K562 (cell line): Measurements from ENCODE around the gene BIN1. TPM values are rescaled to one million over a fixed set of nuclear protein-coding genes. Genes with fewer than 3 reads are reported as not detected.
A peak's percentile ranks its signal among the peaks of the same experiment; 100 is the strongest.

ENCODE experiments used
- ATAC-seq: fragments of 200-7000 bp; cut with Tn5 transposase; 3 replicates; pipeline ENCODE4 v1.9.1; 2020; ENCODE audit warnings: moderate library complexity
- BruUV-seq: library from RNA; stranded (reverse); fragments of 400-500 nt; replicated peaks from 2 replicates; lab custom pipeline; 2021; lab: Mats Ljungman, UMichigan
- CTCF ChIA-PET: fragments of 300-600 bp; formaldehyde crosslinking; extraction: SDS; loops from one replicate; lab custom pipeline; 2021; ENCODE audit warnings: low intra/inter-chr PET ratio; lab: Yijun Ruan, JAX
- POLR2A ChIA-PET: fragments of 300-600, 350-650 bp; sonication (Branson Sonifier 250); formaldehyde crosslinking; extraction: SDS; loops from one replicate; lab custom pipeline; 2021; ENCODE audit warnings: antibody characterized with exemption, inconsistent platforms; lab: Yijun Ruan, JAX
- DNase-seq, 4 experiments: peaks; one replicate each; pipeline versions ENCODE4 v3.0.0 to v3.0.0-alpha.2; 2011 to 2018; ENCODE audit warnings: low spot score in 3 of 4, mixed read lengths in 3 of 4; ENCODE audit errors: extremely low read depth in 1 of 4
- FAIRE-seq: peaks from 2 replicates; lab custom pipeline; 2011; peaks lifted over from hg19 to GRCh38; lab: Jason Lieb, UNC
- H2AFZ ChIP-seq: 2 replicates; pipeline ENCODE4 v1.6.0; 2011; ENCODE audit warnings: low read depth, low read length, control low read depth, inconsistent platforms
- H3K27ac ChIP-seq: fragments of 200-600 bp; 3 replicates; pipeline ENCODE4 v1.8.0; 2011; ENCODE audit warnings: low read depth, mild to moderate bottlenecking, control low read depth, inconsistent platforms, low read length, moderate library complexity, mixed read lengths; ENCODE audit errors: extremely low read depth
- H3K27me3 ChIP-seq, 2 experiments: fragments of 300-600 bp in 1 of 2; 2 replicates in 1 of 2; 3 replicates in 1 of 2; pipeline versions ENCODE4 v1.6.0 to v1.8.0; 2011; ENCODE audit warnings: inconsistent platforms in 2 of 2, low read length in 2 of 2, mild to moderate bottlenecking in 1 of 2, mixed read lengths in 1 of 2, moderate library complexity in 1 of 2; ENCODE audit not compliant: control insufficient read depth in 2 of 2, insufficient read depth in 2 of 2
- H3K36me3 ChIP-seq: fragments of 300-600 bp; 3 replicates; pipeline ENCODE4 v1.8.0; 2011; ENCODE audit warnings: mild to moderate bottlenecking, low read length, inconsistent platforms; ENCODE audit not compliant: control insufficient read depth, insufficient read depth
- H3K4me1 ChIP-seq, 2 experiments: fragments of 200-600 bp in 1 of 2; replicated peaks in 1 of 2; 2 replicates in 1 of 2; 3 replicates in 1 of 2; pipeline versions ENCODE4 v1.5.1 to v1.8.0; 2011; ENCODE audit warnings: inconsistent platforms in 2 of 2, low read length in 2 of 2, mild to moderate bottlenecking in 1 of 2, mixed read lengths in 1 of 2, moderate library complexity in 1 of 2; ENCODE audit not compliant: control insufficient read depth in 2 of 2, insufficient read depth in 2 of 2
- H3K4me2 ChIP-seq: 2 replicates; pipeline ENCODE4 v1.6.1; 2011; ENCODE audit warnings: low read length, control low read depth, inconsistent platforms, mixed read lengths; ENCODE audit not compliant: insufficient read depth
- H3K4me3 ChIP-seq: fragments of 200-600 bp; sonication (generic), shearing (Covaris generic); 2 replicates; pipeline ENCODE4 v1.5.1; 2016; ENCODE audit warnings: control low read depth, inconsistent platforms
- H3K79me2 ChIP-seq: fragments of 200-600 bp; 3 replicates; pipeline ENCODE4 v1.8.0; 2011; ENCODE audit warnings: low read length, inconsistent platforms; ENCODE audit not compliant: control insufficient read depth, insufficient read depth
- H3K9ac ChIP-seq, 2 experiments: 2 replicates each; pipeline versions ENCODE4 v1.6.0 to v1.6.1; 2011; ENCODE audit warnings: low read depth in 2 of 2, low read length in 2 of 2, control low read depth in 1 of 2, inconsistent platforms in 1 of 2, mild to moderate bottlenecking in 1 of 2, mixed read lengths in 1 of 2; ENCODE audit not compliant: insufficient read depth in 1 of 2
- H3K9me1 ChIP-seq: one replicate; pipeline ENCODE4 v1.6.0; 2011; ENCODE audit warnings: inconsistent platforms, mild to moderate bottlenecking, low read length, moderate library complexity; ENCODE audit not compliant: control insufficient read depth, insufficient read depth
- H3K9me3 ChIP-seq: replicated peaks from 2 replicates; pipeline ENCODE4 v1.5.1; 2011; ENCODE audit warnings: low read depth, low read length, inconsistent platforms; ENCODE audit not compliant: control insufficient read depth, insufficient read depth
- H4K20me1 ChIP-seq: replicated peaks from 2 replicates; pipeline ENCODE4 v1.6.1; 2011; ENCODE audit warnings: low read length, inconsistent platforms, mixed read lengths; ENCODE audit not compliant: control insufficient read depth, insufficient read depth
- CBFB ChIP-seq: sonication (generic); formaldehyde crosslinking; IDR thresholded peaks from 2 replicates; pipeline ENCODE4 v1.4.0; 2020; ENCODE audit warnings: mild to moderate bottlenecking, missing genetic modification reagents
- CEBPG ChIP-seq, 3 experiments: fragments of 200-800 bp in 1 of 3; sonication (Bioruptor generic) in 1 of 3; sonication (generic) in 1 of 3; formaldehyde crosslinking in 1 of 3; IDR thresholded peaks in 2 of 3; conservative IDR thresholded peaks in 1 of 3; 2 replicates each; pipeline versions ENCODE4 v1.6.1 to v1.8.0; 2016 to 2022; ENCODE audit warnings: missing compliant biosample characterization in 2 of 3, missing genetic modification characterization in 2 of 3, mild to moderate bottlenecking in 1 of 3, missing genetic modification reagents in 1 of 3
- E4F1 ChIP-seq: fragments of 250-450 bp; sonication (Bioruptor Pico); IDR thresholded peaks from 2 replicates; pipeline ENCODE4 v1.5.0; 2021; ENCODE audit warnings: mild to moderate bottlenecking, borderline replicate concordance
- ETV5 ChIP-seq: sonication (generic); formaldehyde crosslinking; IDR thresholded peaks from 2 replicates; pipeline ENCODE4 v1.4.0; 2020; ENCODE audit warnings: low read depth, mild to moderate bottlenecking, missing genetic modification reagents
- HDAC2 ChIP-seq: fragments of 450-650 bp; IDR thresholded peaks from 2 replicates; pipeline ENCODE4 v1.6.1; 2016; ENCODE audit warnings: mild to moderate bottlenecking
- HSF4 ChIP-seq: fragments of 250-450 bp; sonication (Bioruptor Pico); IDR thresholded peaks from 2 replicates; pipeline ENCODE4 v2.1.2; 2022; ENCODE audit warnings: mild to moderate bottlenecking, moderate library complexity, borderline replicate concordance
- KDM4B ChIP-seq, 2 experiments: fragments of 450-650 bp in 1 of 2; sonication (generic) in 1 of 2; IDR thresholded peaks; 2 replicates each; pipeline ENCODE4 v1.6.1; 2016 to 2017; ENCODE audit warnings: borderline replicate concordance in 2 of 2, antibody characterized with exemption in 1 of 2, low read depth in 1 of 2, mild to moderate bottlenecking in 1 of 2
- L3MBTL2 ChIP-seq: fragments of 450-650 bp; IDR thresholded peaks from 2 replicates; pipeline ENCODE4 v1.6.1; 2016; ENCODE audit warnings: mild to moderate bottlenecking, moderate library complexity
- MCM7 ChIP-seq, 2 experiments: fragments of 450-650 bp; IDR thresholded peaks; 2 replicates each; pipeline ENCODE4 v1.6.1; 2016 to 2018
- NFE2L1 ChIP-seq: fragments of 450-650 bp; IDR thresholded peaks from 2 replicates; pipeline ENCODE4 v1.6.1; 2016; ENCODE audit warnings: missing genetic modification characterization, low read depth, mild to moderate bottlenecking, missing compliant biosample characterization, moderate library complexity, borderline replicate concordance
- POLR3G ChIP-seq: IDR thresholded peaks from 2 replicates; pipeline ENCODE4 v1.6.1; 2011; ENCODE audit not compliant: insufficient read length, insufficient replicate concordance; ENCODE audit errors: extremely low read depth
- SMAD4 ChIP-seq: fragments of 250-450 bp; sonication (Bioruptor Pico); conservative IDR thresholded peaks from 2 replicates; pipeline ENCODE4 v1.8.0; 2021; ENCODE audit warnings: inconsistent platforms, mild to moderate bottlenecking, moderate library complexity
- TSHZ1 ChIP-seq: fragments of 250-450 bp; sonication (Bioruptor Pico); IDR thresholded peaks from 2 replicates; pipeline ENCODE4 v1.4.0; 2020; ENCODE audit warnings: mild to moderate bottlenecking, moderate library complexity
- ZBTB9 ChIP-seq: fragments of 450-650 bp; formaldehyde crosslinking; IDR thresholded peaks from 2 replicates; pipeline ENCODE4 v1.4.0; 2020; ENCODE audit warnings: mild to moderate bottlenecking, moderate library complexity
- ZNF212 ChIP-seq: fragments of 450-650 bp; formaldehyde crosslinking; IDR thresholded peaks from 2 replicates; pipeline ENCODE4 v1.4.0; 2020; ENCODE audit warnings: mild to moderate bottlenecking
- ZNF695 ChIP-seq: fragments of 450-650 bp; formaldehyde crosslinking; IDR thresholded peaks from 2 replicates; pipeline ENCODE4 v1.4.0; 2020; ENCODE audit warnings: mild to moderate bottlenecking, moderate library complexity
- ZSCAN29 ChIP-seq: fragments of 450-650 bp; IDR thresholded peaks from 2 replicates; pipeline ENCODE4 v1.6.1; 2017
- WGBS: fragments of 100-300 bp; shearing (Covaris generic); methylation state at CpG from one replicate; pipeline ENCODE4 v1.1.6; 2016; ENCODE audit warnings: low coverage, mixed read lengths; ENCODE audit not compliant: insufficient coverage; ENCODE audit errors: missing lambda C conversion rate; 5-methylcytosine and 5-hydroxymethylcytosine counted together
- in situ Hi-C: fragments of 300-500 bp; cut with MboI; formaldehyde crosslinking; loops from 4 replicates; pipeline ENCODE4 v1.15.0; 2018; ENCODE audit warnings: inconsistent platforms, mixed read lengths
- intact Hi-C: fragments of 100-400 bp; cut with micrococcal nuclease; formaldehyde crosslinking; loops from 2 replicates; pipeline ENCODE4 v1.14.2; 2022
- polyA plus RNA-seq, 8 experiments: library from polyadenylated mRNA; depleted of rRNA in 4 of 8; stranded (reverse) in 5 of 8; unstranded in 3 of 8; fragments of >200 nt; fragmentation: Nextera tagmentation in 2 of 8; fragmentation: Illumina TruSeq in 1 of 8; extraction: Ambion mirVana in 2 of 8; extraction: Trizol in 1 of 8; gene quantifications; 2 replicates each; pipeline versions ENCODE4 v1.2.1 to v1.2.3, GENCODE V29; 2011 to 2014; ENCODE audit warnings: inconsistent platforms in 1 of 8, missing spikeins in 1 of 8
- total RNA-seq, 7 experiments: library from RNA; depleted of rRNA in 6 of 7; stranded (reverse); fragments of >200 nt in 6 of 7; fragmentation: Illumina TruSeq in 2 of 7; extraction: Trizol in 2 of 7; gene quantifications; 2 replicates each; pipeline versions ENCODE4 v1.2.1 to v1.2.3, GENCODE V29; 2011 to 2021; ENCODE audit warnings: low replicate concordance in 1 of 7

The BIN1 gene
- total and polyA plus RNA-seq, 9 of the 15 experiments (the other 6 are each of a cell fraction or from before 2014, with no cell fraction given) = 0.04 to 2.8 (median 0.79) TPM; not detected in 1

- FAIRE-seq (no peak), DNase-seq (no peak), ATAC-seq (peak; percentile 49; the same call in 1 of the 3 replicates)
- Histone ChIP-seq H3K9ac (no peak overlapping the region), H3K36me3 (no peaks in the 10 kb centered on the region), H3K4me2 (no peak overlapping the region), H4K20me1 (no peaks in the 10 kb centered on the region), H3K79me2 (no peaks in the 10 kb centered on the region), H3K4me3 (no peak overlapping the region), H3K27me3 (peaks cover 8 to 58% of the 10 kb centered on the region in 2 experiments; a peak in 3 of 5 replicates), H2AFZ (no peak overlapping the region), H3K9me3 (no peaks in the 10 kb centered on the region), H3K9me1 (no peaks in the 10 kb centered on the region), H3K27ac (no peak overlapping the region), H3K4me1 (no peaks in the 10 kb centered on the region)
- WGBS = 0% methylated on average over 9 of the region's 24 CpGs
- no TSS peak for BruUV-seq
- in situ Hi-C loops = no loop called here
- POLR2A ChIA-PET = no interaction called here
- CTCF ChIA-PET = no interaction called here
- intact Hi-C loops = no loop called here
- no peak for TF ChIP-seq ETV5
- no peak for TF ChIP-seq ZSCAN29
- no peak for TF ChIP-seq ZBTB9
- TF ChIP-seq L3MBTL2 = no peak
- no peak for TF ChIP-seq HDAC2
- no peak for TF ChIP-seq POLR3G
- no peak for TF ChIP-seq MCM7 (IDR thresholded peaks at IDR 0.05)
- no peak for TF ChIP-seq KDM4B (IDR thresholded peaks at IDR 0.05; ENCODE audit: borderline replicate concordance in 2 of 2, low read depth in 1 of 2)
- TF ChIP-seq CEBPG (CRISPR knock-in tag; IDR thresholded peaks at IDR 0.05) = no peak
- TF ChIP-seq CEBPG (tag; conservative IDR thresholded peaks at IDR 0.05 in 1 of 2, IDR thresholded peaks at IDR 0.05 in 1 of 2) = no peak
- TF ChIP-seq SMAD4 = no peak
- no peak for TF ChIP-seq NFE2L1 (tag)
- TF ChIP-seq ZNF695 (CRISPR knock-in tag) = no peak
- TF ChIP-seq E4F1 (CRISPR knock-in tag) = no peak
- TF ChIP-seq CBFB (CRISPR knock-in tag) = no peak
- no peak for TF ChIP-seq ZNF212 (CRISPR knock-in tag)
- no peak for TF ChIP-seq HSF4 (CRISPR knock-in tag)
- TF ChIP-seq TSHZ1 (CRISPR knock-in tag) = no peak
Measured at GRCh38 chr2:127016329-127016728, 90.6 kb downstream of the BIN1 start.
